RKO (cell line): ENCODE data around the gene STX3.

Experiments
- DNase-seq: peaks from one replicate; pipeline ENCODE4 v3.0.0-alpha.2; 2016; ENCODE audit warnings: low spot score

Gene STX3

DNA sequence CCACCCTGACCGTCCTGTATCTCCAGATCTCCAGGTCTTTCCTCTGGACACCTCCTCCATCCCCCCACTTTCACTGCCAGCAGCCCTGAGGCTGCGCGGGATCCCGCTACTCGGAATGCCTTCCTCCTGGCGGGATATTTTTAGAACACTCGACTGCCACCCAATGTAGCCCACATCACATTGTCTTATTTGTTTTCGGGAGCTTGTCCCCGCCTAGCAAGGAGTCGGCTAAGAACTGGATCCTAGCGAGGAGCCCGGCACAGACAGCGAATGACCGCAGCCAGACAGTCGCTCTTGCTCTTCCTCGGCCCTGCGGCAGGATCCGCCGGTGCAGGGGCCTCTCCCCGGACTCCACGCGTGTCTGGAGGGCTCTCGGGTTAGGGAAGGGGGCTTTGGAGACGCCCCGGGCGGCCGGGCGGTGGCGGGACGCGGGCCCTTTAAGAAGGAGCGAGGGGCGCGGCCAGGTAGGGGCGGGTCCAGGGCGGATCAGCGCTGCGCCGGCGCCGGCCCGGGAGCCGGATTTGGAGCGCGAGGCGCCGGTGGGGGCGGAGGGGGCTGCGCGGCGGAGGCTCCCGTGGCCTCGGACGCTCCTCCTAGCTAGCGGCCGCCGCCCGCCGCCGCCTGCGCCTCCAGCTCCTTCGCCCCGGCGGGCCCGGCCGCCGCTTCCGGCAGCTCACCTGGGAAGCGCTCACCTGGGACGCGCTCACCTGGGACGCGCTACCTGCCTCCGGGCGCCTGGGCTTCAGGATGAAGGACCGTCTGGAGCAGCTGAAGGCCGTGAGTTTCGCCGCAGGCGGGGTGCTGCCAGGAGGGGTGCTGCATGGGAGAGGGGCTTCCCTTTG, at the start of gene STX3:
STX3 (plus strand) TSS at position 518 of the 842 bp plus-strand sequence; CDS start at position 748, 230 bp downstream.
- DNase-seq = peak; percentile 92

DNA sequence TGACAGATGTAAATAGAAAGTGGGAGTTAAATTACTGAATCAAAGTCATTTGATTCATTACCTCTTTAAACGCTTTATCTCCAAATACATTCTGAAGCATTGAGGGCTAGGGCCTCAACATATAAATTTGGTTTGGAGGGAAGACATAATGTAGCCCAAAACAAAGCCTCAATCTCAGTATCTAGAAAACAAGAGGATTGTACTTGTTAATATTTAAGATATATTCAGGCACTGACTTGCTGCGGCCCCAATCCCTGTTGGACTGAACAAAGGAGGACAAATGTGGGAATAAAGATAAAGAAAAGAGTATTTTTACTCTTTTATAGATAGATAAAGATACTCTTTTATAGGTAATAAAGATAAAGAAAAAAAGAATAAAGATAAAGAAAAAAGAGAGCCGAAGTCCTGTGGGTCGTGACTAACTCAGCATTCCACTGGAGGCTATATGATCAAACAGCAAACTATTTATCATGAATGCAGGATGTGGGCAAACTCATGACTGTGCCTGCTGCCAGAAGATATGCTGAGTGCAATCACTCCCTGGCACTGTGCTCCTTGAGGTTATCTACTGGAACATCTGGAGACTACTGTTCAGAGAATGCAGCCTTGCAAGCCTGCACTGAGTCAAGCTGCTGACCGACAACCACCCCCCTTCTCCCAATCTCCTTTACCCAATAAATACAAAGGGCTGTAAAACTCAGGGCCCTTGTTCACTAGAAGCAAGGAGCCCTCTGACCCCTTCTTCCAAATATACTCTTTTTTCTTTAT, 48.5 kb upstream of the STX3 start:
- DNase-seq = peak; percentile 89

DNA sequence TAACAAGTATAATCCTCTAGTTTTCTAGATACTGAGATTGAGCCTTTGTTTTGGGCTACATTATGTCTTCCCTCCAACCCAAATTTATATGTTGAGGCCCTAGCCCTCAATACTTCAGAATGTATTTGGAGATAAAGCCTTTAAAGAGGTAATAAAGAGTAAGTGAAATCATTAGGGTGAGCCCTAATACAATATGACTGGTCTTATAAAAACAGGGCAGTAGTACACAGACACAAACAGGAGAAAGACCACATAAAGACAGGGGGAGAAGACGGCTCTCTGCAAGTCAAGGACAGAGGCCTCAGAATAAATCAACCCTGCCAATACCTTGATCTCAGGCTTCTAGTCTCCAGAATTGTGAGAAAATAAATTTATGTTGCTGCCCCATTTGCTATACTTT, 47.8 kb upstream of the STX3 start:
- no peak for DNase-seq

DNA sequence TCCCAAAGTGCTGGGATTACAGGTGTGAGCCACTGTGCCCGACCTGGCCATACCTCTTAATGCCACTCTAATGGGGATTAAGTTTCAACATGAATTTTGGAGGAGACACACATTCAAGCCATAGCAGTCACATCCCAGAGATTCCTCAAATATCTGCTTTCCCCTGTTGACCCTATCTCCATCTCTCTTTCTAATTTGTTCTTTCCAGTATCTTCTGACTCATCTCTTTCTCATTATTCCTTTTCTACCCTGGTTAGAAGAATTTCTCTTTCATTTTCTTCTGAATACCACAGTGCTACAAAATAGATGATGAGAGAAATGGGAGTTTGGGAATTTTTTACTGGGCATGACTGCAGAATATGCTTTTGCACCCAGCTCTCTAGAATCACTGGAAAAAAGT, 46.6 kb upstream of the STX3 start:
- DNase-seq = no peak

DNA sequence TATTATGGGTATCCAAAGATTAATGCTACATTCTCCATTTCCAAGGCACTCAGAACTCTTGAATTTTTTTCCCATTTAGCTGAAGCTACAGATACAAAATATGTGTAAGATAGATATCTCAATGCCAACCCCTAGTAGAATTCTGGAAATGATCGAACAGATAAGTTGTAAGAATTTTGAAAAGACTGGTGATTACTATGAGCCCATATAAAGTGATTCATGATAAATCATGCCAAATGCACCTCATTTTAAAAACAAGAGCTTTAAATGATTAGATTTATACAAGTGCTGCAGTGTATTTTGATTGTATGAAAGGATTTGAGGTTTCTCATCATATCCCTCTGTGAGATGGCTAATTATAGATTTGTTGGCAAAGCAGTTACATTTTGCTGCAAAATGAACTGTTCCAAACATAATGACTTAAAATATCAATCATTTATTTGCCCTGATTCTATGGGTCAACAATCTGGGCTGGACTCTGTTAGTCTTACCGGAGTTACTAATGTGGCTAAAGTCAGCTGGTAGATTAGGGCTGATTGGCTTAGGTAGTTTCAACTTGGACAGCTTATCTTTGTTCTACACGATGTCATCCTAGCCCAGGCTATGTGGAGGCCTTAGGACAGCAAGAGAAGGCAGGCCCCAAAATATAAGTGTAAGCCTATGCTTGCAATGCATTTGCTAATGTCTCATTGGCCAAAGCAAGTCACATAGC, 44.9 kb upstream of the STX3 start:
- DNase-seq = no peak

DNA sequence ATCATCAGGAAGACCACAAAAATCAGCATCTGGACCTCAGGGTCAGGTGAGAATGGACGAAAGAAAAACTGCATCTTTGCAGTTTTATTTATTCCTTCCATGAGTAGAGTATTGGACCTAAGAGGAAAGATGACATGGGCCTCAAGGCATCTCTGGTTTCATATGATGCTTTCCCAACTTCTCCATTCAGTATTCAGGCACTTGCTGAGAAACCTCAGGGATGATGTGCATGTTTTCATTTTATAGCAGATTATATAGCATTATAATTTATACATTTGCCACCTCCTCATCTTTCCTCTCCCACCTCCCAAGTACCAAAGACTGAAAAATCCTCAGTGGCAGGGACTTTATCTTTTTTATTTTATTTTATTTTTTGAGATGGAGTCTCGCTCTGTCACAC, 41.4 kb upstream of the STX3 start, which contains the start of gene OR10V1:
OR10V1 (minus strand) TSS at position 101 of the 400 bp plus-strand sequence; CDS start at position 101, 0 bp downstream.
- no peak for DNase-seq

DNA sequence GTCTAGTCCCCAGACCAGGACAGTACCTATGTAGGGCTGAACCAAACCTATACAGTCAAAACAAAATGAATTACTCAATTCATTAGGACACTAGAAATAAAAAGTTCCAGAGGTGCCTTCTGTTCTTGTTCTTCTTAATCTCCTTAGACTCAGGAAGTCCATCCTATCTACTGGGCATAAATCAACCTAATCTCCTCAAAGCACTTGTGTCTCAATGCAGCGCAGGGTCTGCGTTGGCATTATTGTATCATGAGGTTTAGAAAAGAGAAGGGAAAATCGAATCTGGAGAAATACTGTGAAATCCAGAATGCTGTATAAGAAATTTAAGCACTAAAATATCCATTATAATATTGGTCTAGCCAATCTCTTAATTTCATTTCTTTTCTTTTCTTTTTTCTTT, 39.1 kb upstream of the STX3 start:
- DNase-seq = no peak

DNA sequence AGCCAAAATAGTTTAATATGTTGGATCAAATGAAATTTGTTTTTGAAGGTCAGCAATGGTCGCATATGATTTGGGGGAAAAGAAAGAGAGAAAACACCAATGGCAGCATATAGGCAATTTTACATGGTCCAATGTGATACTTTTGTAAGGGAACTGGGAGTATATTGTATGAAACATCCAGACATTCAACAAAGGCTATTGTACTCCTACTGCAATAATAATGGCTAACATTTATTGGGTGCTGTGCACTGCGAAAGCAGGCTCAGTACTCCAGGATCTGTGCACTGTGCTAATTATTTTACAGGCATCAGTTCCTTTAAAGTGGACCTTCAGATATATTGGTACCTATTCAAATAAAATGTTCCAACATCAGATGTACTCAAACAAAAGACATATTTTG, 35.6 kb upstream of the STX3 start:
- DNase-seq = no peak

DNA sequence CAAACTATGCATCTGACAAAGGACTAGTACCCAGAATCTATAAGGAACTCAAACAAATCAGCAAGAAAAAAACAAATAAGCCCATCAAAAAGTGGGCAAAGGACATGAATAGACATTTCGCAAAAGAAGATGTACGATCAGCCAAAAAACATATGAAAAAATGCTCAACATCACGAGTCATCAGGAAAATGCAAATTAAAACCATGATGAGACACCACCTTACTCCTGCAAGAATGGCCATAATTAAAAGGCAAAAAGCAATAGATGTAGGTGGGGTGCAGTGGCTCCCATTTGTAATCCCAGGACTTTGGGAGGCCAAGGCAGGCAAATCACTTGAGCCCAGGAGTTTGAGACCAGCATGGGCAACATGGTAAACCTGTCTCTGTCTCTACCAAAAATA, 31.1 kb upstream of the STX3 start:
- DNase-seq = no peak

DNA sequence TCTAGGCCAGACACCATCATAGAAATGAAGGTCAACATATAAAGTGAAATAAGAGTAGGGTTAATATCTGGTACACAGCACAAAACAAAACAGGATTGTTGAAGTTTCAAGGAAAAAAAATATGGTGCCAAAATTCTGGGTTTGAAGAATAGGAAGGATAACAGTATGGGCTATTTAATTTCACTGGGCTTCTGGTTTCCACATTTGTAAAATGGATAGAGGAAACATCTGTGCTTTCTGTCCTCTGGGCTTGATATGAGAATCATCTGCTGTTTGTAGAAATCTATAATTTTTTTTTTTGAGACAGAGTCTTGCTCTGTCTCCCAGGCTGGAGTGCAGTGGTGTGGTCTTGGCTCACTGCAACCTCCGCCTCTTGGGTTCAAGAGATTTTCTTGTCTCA, 27.8 kb upstream of the STX3 start:
- no peak for DNase-seq

DNA sequence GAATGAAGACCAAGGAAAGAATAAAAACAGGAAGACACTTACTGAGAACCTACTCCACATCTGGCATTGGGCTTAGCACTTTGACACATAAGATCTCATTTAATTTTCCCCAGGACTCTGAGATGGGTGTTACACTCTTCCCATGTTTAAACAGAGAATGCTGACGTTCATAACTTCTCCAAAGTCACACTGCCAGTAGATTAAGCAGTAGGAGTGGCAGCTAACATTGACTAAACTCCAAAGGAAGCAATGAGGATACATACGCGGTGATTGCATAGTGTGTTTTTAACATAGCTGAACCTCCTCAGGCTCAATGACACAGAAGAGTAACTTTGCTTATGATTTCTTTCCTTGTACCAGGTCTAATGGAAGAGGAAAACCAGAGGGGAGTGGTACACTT, 27.0 kb upstream of the STX3 start:
- DNase-seq = no peak

DNA sequence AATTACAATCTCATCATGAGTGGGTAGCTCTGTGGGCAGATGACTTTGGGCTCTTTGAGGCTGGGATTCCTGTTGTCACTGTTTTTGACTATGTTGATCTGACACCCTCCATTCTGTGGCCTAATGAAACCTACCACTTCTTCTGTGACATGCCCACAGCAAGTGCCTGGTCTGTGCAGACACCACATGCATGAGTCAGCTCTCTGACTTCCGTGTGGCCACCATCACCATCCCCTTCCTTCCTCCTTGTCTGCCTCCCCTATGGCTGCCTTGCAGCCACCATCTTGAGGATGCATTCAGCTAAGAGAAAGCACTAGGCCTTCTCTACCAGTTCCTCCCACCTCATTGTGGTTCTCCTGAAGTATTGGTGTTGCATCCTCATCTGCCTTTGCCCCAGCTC, 26.3 kb upstream of the STX3 start:
- no peak for DNase-seq

DNA sequence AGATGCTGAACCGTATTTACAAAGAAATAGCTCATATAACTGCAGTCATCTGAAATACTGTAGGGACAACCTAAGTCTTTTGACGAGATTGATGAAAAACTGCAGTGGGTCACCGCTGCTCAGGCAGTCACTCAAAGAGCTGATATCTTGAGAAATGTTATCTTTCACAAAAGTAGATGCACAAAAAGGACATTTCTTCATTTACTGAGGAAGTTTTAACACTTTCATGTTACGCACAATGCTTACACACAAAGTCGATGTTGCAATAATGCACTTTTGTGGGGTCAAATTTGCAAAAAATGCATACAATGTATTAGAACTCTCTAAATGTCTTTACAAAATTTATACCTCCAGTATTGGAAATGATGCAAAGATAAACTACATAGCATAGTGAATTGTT, 25.3 kb upstream of the STX3 start:
- DNase-seq = no peak

DNA sequence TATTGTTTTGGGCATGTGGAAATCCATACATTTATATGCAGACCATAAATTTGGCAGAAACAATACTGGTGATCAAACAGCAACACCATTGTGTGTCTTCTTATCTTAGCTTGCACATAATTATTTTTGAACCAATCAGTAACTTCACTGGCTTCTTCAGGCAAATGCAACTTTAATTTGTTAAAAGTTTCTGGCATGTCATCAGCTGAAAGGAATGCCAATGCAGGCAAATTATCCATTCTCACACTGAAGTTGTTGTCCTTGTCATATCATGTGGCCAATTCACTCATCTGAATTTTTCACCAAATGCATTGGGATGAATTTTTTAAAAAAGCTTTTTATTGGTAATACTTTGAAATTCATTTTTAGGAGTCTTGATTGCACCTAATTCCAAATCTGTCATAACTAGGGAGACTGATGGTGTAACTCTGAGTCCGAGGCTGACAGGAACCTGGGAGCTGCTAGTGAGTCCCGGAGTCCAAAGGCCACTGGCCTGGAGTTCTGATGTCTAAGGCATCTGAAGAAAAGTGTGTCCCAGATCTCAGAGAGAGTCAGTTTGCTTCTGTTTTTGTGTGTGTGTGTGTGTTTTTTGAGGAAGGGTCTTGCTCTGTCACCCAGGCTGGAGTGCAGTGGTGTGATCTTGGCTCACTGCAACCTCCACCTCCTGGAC, 24.1 kb upstream of the STX3 start:
- no peak for DNase-seq

DNA sequence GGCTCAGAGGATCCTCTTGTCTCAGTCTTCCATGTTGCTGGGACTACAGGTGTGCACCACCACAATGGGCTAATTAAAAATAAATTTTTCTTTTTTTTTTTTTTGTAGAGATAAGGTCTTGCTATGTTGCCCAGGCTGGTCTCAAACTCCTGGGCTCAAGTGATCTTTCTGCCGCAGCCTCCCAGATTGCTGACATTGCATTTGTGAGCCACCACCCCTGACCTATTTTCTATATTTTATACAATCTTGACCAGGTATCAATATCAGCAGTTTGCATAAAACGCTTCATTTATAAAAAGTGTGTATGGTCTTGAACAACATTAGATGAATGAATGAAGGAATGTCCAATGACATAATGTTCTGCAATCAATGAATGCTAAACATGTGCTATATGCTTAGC, 9.1 kb upstream of the STX3 start:
- no peak for DNase-seq

DNA sequence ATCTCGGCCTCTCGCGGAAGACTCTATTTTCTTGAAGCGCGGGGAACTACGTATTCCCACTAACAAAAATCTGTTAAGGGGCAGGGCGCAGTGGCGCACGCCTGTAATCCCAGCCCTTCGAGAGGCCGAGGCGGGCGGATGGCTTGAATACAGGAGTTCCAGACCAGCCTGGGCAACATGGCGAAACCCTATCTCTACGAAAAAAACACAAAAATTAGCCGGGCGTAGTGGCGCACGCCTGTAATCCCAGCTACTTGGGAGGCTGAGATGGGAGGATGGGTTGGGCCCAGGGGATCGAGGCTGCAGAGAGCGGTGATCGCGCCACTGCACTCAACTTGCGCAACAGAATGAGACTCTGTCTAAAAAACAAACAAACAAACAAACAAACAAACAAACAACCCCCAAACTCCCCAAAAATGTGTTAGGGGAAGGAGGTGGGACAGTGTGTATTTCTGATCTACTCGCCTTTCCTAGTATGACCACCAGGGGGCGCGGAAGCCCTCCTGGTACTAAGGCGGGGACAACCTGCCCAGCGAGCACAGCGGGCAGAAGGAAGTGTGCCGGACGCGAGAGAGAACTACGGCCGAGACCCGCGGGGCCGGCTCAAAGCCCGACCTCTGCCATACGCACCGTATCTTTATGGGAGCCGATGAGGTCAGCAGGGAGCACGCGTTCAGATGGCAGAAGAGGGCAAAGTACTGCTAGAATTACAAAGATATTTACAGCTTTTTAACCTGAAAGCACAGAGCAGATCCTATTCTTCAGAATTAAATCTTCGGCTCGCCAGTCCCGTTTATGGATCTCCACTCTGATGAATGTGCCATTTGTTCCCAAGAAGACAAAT, 1.3 kb upstream of the STX3 start:
- peak; percentile 88 for DNase-seq

DNA sequence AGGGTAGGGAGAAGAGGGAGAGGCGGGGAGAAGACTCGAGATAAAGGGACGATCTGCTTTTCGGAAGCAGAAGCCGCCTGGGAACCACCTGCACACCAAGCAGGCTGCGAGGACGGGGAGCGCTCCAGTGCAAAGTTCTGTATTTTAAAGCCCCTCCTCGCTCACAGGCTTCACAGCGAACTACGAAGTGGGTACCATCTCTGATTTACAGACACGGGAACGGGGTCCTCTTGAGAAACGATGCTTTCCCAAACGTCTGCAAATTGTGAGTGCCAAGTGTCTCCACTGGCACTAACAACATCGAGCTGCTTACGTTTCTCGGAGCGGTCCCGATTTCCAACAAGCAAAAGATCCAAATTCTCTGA, 700 bp upstream of the STX3 start:
- peak; percentile 23 for DNase-seq

DNA sequence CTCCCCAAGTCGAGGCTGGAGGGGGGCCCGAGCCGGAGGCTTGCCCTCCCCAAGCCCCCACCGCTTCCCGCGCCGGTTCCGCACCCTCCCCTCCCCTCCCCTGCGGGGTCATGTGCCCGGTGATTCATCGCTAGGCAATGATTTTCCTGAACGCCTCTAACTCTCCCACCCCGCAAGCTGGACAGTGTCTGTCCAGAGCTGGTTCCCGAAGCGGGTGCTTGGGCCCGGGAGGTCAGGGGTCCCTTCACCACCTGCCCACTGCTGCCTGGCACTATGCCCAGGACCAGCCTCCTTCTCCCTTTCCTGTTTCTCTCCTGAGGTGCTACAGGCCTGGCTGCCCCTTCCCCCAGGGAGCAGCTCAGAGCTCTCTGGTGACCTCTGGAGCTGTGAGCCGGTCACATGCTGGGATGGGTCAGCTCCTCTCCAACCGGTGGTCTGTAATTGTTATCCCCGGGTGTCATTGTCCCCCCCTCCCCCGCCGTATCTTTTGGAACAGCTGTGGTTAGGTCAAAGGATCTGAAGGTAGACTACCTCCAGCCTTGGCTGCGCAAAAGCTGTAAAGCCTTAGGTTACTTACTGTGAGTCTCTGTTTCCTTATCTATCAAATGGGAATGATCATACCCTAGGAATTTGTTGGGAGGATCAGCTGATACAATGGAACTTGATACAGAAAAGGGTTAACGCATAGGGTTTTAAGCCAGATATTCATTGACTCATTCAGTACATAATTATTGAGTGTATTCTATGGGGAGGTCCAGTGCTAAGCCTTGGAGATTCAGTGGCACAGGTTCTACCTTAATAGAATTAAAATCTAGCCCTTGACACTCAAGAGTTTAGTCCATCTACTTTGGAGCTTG, 753 bp downstream of the STX3 start:
- peak; percentile 89 for DNase-seq

DNA sequence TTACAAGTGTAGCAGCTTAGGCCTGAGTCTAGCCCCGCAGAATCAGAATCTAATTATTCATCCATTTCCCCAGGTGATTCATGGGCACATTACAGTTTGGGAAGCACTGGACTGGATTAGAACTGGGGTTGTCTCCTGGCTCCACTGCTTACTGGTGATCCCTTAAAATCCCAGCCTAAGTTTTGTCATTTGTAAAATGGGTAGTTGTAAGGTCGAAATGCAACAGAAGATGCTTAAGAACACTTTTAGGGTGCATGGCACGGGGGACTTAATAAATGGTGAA, 1.3 kb downstream of the STX3 start:
- peak; percentile 81 for DNase-seq

DNA sequence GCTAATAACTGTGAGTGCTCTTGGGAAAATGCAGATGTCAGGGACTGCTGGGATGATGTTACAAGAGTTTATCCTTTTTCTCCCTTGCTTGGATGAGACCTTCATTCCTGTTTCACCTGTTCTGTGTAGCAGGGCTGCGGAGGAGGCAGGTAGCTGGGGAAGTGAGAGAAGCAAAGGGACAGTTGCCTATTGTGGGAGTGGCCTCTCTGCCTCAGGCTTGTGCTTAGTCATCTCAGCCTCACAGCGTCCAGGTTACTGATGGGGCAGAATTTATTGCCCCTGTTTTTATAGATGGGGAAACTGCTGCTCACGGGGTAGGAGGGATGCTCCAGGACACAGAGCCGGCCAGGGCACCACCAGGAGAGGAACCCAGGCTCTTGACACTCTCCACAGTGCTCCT, 1.7 kb downstream of the STX3 start:
- peak; percentile 52 for DNase-seq
